Measurements from ENCODE around the gene SNX25. TPM values are rescaled to one million over a fixed set of nuclear protein-coding genes. Genes with fewer than 3 reads are reported as not detected.

SNX25 gene
- total RNA-seq, 4 donors from 2014 or later = 7.1 to 113 (median 20.9) TPM

- TF ChIP-seq POLR2A (IDR thresholded peaks at IDR 0.05) = no peak
- no peak for TF ChIP-seq CTCF (IDR thresholded peaks at IDR 0.05)
- Histone ChIP-seq H3K4me1 (no peaks in the 10 kb centered on the region), H3K36me3 (no peaks in the 10 kb centered on the region), H3K9me3 (no peaks in the 10 kb centered on the region), H3K27me3 (no peaks in the 10 kb centered on the region), H3K4me3 (no peak overlapping the region), H3K27ac (no peak overlapping the region)
- no peak for DNase-seq
- intact Hi-C loops (cut with DNase I; ENCODE audit: low total_unique reads) = no loop called here
These were observed 66.1 kb downstream of the SNX25 start for GRCh38 chr4:185275501-185275900.

- Histone ChIP-seq H3K9me3 (no peaks in the 10 kb centered on the region), H3K27ac (no peak overlapping the region), H3K36me3 (no peaks in the 10 kb centered on the region), H3K27me3 (no peaks in the 10 kb centered on the region), H3K4me1 (no peaks in the 10 kb centered on the region), H3K4me3 (no peak overlapping the region)
- TF ChIP-seq CTCF (IDR thresholded peaks at IDR 0.05) (no peak), POLR2A (IDR thresholded peaks at IDR 0.05) (no peak)
- no peak for DNase-seq
- intact Hi-C loops (cut with DNase I; ENCODE audit: low total_unique reads) = no loop called here
These were observed 66.6 kb downstream of the SNX25 start for GRCh38 chr4:185276036-185276435.

DNA sequence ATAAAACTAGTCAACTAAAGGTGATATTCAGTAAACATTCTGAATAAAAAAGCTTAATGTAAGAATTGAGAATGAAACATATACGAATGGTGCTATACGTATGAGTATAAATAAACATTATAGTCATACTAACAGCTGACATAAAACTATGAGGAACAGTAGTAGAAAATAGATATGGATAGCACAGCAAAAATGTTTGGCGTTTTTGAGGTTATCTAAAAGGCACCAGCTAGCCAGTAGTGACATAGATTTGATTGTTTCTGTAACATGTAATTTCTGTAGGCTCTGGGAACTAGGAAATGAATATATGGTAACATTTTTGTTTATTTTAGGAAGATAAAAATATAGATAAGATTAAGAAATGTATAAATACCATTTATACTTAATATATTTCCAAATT lies 69.3 kb downstream of the SNX25 start:
- intact Hi-C loops (cut with DNase I; ENCODE audit: low total_unique reads) = no loop called here
- Histone ChIP-seq H3K36me3 (no peaks in the 10 kb centered on the region), H3K9me3 (no peaks in the 10 kb centered on the region), H3K4me1 (no peaks in the 10 kb centered on the region), H3K4me3 (no peak overlapping the region), H3K27ac (no peak overlapping the region), H3K27me3 (no peaks in the 10 kb centered on the region)
- no peak for DNase-seq
- TF ChIP-seq POLR2A (IDR thresholded peaks at IDR 0.05) (no peak), CTCF (IDR thresholded peaks at IDR 0.05) (no peak)

DNA sequence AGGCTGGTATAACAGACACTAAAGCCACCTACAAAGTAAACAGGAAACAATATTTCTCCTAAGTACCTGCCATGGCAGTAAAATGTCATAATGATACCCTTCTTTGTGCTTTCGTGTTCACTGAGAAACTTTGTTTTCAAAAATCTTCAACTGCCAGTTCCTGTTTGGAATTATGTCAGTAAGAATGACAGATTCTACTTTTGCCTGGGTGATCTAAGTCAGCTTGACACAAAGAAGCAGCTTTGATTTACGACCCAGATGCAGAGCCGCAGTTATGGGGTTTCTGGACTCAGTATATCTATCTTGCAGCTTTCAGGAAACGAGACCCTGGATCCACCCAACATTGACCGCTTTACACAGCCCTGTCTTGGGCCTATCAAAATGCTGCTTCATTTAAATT lies 71.2 kb downstream of the SNX25 start:
- no peaks in the 10 kb centered on the region for H3K27me3 ChIP-seq
- no peak overlapping the region for H3K4me3 ChIP-seq
- no peaks in the 10 kb centered on the region for H3K4me1 ChIP-seq
- no peak for DNase-seq
- H3K9me3 ChIP-seq = no peaks in the 10 kb centered on the region
- intact Hi-C loops (cut with DNase I; ENCODE audit: low total_unique reads) = no loop called here
- H3K27ac ChIP-seq = no peak overlapping the region
- no peaks in the 10 kb centered on the region for H3K36me3 ChIP-seq
- TF ChIP-seq CTCF (IDR thresholded peaks at IDR 0.05) (no peak), POLR2A (IDR thresholded peaks at IDR 0.05) (no peak)

- intact Hi-C loops (cut with DNase I; ENCODE audit: low total_unique reads) = no loop called here
- no peak for TF ChIP-seq CTCF (IDR thresholded peaks at IDR 0.05)
- no peak for TF ChIP-seq POLR2A (IDR thresholded peaks at IDR 0.05)
- DNase-seq = no peak
- Histone ChIP-seq H3K4me1 (no peaks in the 10 kb centered on the region), H3K4me3 (no peak overlapping the region), H3K27ac (no peak overlapping the region), H3K36me3 (no peaks in the 10 kb centered on the region), H3K9me3 (no peaks in the 10 kb centered on the region), H3K27me3 (no peaks in the 10 kb centered on the region)
These were observed 73.6 kb downstream of the SNX25 start for GRCh38 chr4:185282968-185283367.
